GM19193 (cell line): ENCODE results near the gene NTSR1.

Source experiments
- POLR2A ChIP-seq: IDR thresholded peaks from 4 replicates; pipeline ENCODE4 v1.6.1; 2011; ENCODE audit not compliant: insufficient read depth, insufficient read length; ENCODE audit errors: extremely low read depth

NTSR1 gene

GRCh38 chr20:62707921-62708521 lies 615 bp upstream of the NTSR1 start:
- TF ChIP-seq POLR2A, result no peak

GRCh38 chr20:62709537-62709905 lies 885 bp downstream of the NTSR1 start:
- no peak for TF ChIP-seq POLR2A

GRCh38 chr20:62710221-62710885 lies 1.7 kb downstream of the NTSR1 start:
- no peak for TF ChIP-seq POLR2A

- no peak for TF ChIP-seq POLR2A
Measured at GRCh38 chr20:62710886-62711702, 2.5 kb downstream of the NTSR1 start.

GRCh38 chr20:62711703-62712101 lies 3.1 kb downstream of the NTSR1 start:
- TF ChIP-seq POLR2A, result no peak

- TF ChIP-seq POLR2A, result no peak
Measured at GRCh38 chr20:62712606-62713005, 4.0 kb downstream of the NTSR1 start.

GRCh38 chr20:62714006-62714405 lies 5.4 kb downstream of the NTSR1 start:
- TF ChIP-seq POLR2A, result no peak

- no peak for TF ChIP-seq POLR2A
Measured at GRCh38 chr20:62714799-62715198, 6.2 kb downstream of the NTSR1 start.

- TF ChIP-seq POLR2A, result no peak
Measured at GRCh38 chr20:62715201-62715600, 6.6 kb downstream of the NTSR1 start.

GRCh38 chr20:62716198-62716940 lies 7.7 kb downstream of the NTSR1 start:
- no peak for TF ChIP-seq POLR2A

- no peak for TF ChIP-seq POLR2A
Measured at GRCh38 chr20:62716941-62717310, 8.3 kb downstream of the NTSR1 start.

- TF ChIP-seq POLR2A, result no peak
Measured at GRCh38 chr20:62717933-62718332, 9.3 kb downstream of the NTSR1 start.

GRCh38 chr20:62718546-62718945 lies 9.9 kb downstream of the NTSR1 start:
- no peak for TF ChIP-seq POLR2A

- no peak for TF ChIP-seq POLR2A
Measured at GRCh38 chr20:62719250-62719935, 10.8 kb downstream of the NTSR1 start.

GRCh38 chr20:62721511-62722370 lies 13.1 kb downstream of the NTSR1 start:
- no peak for TF ChIP-seq POLR2A

GRCh38 chr20:62722627-62723026 lies 14.0 kb downstream of the NTSR1 start:
- no peak for TF ChIP-seq POLR2A
